Measurements from ENCODE around the gene MROH2A.

Gene MROH2A

DNA sequence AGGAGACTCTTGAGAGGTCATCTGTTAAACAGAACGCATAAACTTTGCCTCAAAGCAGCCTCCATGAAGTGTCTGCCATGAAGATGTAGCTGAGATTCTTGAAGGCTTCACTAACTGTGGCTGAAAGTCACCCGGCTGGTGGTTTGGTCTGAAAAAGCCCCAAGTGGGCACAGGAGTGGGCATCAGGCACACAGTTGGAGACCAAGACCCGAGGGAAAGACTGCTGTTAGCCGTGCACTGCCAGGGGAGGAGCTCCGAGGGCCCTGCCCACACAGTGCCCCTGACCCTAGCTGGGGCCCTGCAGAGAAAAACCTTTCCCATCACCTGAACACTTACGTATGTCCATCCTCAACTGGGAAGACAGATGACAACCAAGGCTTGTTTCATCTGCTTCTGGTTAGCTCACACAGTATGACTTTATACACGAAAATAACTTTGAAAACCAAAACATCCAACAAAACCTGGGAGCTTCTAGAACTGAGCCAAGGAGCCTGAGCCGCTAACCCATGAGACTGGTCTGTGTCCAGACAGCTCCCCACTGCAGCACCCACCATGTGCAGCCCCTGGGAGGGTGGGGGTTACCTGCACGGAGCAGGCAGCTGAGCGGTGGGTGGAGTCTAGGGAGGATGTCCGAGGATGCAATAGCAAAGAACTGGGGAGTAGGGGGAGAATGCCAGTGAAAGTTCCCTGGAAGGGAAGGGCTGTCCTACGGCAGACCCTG lies 60.8 kb downstream of the MROH2A start:
- TF ChIP-seq, protein P1, sequence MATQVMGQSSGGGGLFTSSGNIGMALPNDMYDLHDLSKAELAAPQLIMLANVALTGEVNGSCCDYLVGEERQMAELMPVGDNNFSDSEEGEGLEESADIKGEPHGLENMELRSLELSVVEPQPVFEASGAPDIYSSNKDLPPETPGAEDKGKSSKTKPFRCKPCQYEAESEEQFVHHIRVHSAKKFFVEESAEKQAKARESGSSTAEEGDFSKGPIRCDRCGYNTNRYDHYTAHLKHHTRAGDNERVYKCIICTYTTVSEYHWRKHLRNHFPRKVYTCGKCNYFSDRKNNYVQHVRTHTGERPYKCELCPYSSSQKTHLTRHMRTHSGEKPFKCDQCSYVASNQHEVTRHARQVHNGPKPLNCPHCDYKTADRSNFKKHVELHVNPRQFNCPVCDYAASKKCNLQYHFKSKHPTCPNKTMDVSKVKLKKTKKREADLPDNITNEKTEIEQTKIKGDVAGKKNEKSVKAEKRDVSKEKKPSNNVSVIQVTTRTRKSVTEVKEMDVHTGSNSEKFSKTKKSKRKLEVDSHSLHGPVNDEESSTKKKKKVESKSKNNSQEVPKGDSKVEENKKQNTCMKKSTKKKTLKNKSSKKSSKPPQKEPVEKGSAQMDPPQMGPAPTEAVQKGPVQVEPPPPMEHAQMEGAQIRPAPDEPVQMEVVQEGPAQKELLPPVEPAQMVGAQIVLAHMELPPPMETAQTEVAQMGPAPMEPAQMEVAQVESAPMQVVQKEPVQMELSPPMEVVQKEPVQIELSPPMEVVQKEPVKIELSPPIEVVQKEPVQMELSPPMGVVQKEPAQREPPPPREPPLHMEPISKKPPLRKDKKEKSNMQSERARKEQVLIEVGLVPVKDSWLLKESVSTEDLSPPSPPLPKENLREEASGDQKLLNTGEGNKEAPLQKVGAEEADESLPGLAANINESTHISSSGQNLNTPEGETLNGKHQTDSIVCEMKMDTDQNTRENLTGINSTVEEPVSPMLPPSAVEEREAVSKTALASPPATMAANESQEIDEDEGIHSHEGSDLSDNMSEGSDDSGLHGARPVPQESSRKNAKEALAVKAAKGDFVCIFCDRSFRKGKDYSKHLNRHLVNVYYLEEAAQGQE (IDR thresholded peaks at IDR 0.05; ENCODE audit: low read depth): no peak
- no peak for TF ChIP-seq CEBPB (IDR thresholded peaks at IDR 0.05)
- TF ChIP-seq, protein P2, sequence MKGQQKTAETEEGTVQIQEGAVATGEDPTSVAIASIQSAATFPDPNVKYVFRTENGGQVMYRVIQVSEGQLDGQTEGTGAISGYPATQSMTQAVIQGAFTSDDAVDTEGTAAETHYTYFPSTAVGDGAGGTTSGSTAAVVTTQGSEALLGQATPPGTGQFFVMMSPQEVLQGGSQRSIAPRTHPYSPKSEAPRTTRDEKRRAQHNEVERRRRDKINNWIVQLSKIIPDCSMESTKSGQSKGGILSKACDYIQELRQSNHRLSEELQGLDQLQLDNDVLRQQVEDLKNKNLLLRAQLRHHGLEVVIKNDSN (IDR thresholded peaks at IDR 0.05): no peak

DNA sequence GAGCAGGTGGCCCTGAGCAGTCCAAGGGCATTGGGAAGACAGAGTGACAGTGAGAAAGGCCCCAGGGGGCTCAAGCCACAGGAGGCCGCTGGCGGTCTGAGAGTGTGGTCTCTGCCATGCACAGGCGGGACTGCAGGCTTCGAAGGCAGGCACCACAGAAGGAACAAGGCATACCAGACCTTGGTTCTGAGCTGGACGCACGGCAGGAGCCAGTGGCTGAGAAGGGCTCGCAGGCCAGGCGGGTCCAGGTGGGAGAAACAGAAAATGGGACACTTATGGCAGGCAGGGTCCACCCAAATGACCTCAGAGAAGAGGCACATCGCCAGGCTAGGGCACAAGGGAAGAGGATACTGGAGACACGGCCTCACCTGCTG lies 61.3 kb downstream of the MROH2A start:
- TF ChIP-seq CREB1 (IDR thresholded peaks at IDR 0.05; ENCODE audit: low read depth) (no peak), YY1 (IDR thresholded peaks at IDR 0.05; ENCODE audit: low read depth) (no peak), CEBPB (IDR thresholded peaks at IDR 0.05) (no peak)

DNA sequence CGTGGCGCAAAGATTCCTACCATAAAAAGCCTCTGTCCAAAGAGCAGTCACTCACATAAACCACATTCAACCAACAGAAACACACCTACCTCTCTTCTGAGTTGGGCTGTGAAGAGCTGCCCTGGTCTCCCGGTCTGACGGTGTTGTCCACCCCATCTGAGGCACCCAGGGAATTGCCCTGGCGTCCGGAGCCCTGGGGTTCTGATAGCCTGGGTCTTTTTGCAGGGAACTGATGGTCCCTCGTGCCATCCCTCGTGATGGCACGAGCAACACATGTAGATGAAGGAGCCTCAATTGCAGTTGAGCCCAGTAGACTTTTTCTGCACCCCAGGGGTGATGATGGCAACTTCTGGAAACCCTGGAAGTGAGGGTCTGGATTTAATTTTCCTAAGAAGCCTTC lies 62.4 kb downstream of the MROH2A start:
- TF ChIP-seq CEBPB (IDR thresholded peaks at IDR 0.05) (no peak), EGR1 (IDR thresholded peaks at IDR 0.05) (no peak), TCF12 (IDR thresholded peaks at IDR 0.05; ENCODE audit: low read depth) (no peak), NFIC (IDR thresholded peaks at IDR 0.05) (no peak), FOXM1 (IDR thresholded peaks at IDR 0.05; ENCODE audit: borderline replicate concordance, low read depth) (no peak), TAF1 (IDR thresholded peaks at IDR 0.05; ENCODE audit: low read depth) (no peak), TEAD4 (IDR thresholded peaks at IDR 0.05) (no peak), YY1 (IDR thresholded peaks at IDR 0.05; ENCODE audit: low read depth) (no peak), ZBTB7A (IDR thresholded peaks at IDR 0.05; ENCODE audit: low read depth) (no peak), CREB1 (IDR thresholded peaks at IDR 0.05; ENCODE audit: low read depth) (no peak), RAD21 (IDR thresholded peaks at IDR 0.05; ENCODE audit: low read depth) (no peak), EP300 (IDR thresholded peaks at IDR 0.05; ENCODE audit: borderline replicate concordance) (no peak)
- TF ChIP-seq, protein P3, sequence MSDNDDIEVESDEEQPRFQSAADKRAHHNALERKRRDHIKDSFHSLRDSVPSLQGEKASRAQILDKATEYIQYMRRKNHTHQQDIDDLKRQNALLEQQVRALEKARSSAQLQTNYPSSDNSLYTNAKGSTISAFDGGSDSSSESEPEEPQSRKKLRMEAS (IDR thresholded peaks at IDR 0.05): no peak
- TF ChIP-seq, protein P1 (IDR thresholded peaks at IDR 0.05; ENCODE audit: low read depth): no peak
- TF ChIP-seq, protein P2 (IDR thresholded peaks at IDR 0.05): no peak

DNA sequence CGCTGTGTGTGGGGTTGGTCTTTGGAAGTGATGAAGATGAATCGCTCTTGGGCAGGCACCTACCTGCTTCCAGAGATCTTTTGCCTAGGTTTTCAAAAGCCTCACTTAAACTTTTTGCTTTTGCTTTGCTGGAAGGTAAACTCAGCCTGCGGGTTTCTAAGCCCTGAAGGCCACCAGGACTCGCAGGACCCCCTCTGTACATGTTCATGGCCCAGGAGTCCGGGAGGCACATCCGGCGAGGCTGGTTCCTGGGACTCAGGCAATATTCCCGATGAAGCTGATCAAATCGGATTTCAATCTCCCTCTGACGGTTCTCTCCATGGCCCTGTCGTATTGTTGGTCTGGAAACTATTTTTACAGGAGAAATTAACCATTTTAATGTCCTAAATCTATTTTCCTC lies 63.1 kb downstream of the MROH2A start:
- TF ChIP-seq CREB1 (IDR thresholded peaks at IDR 0.05; ENCODE audit: low read depth) (no peak), EGR1 (IDR thresholded peaks at IDR 0.05) (no peak), TAF1 (IDR thresholded peaks at IDR 0.05; ENCODE audit: low read depth) (no peak), FOXM1 (IDR thresholded peaks at IDR 0.05; ENCODE audit: borderline replicate concordance, low read depth) (no peak), CEBPB (IDR thresholded peaks at IDR 0.05) (no peak), RAD21 (IDR thresholded peaks at IDR 0.05; ENCODE audit: low read depth) (no peak), NFIC (IDR thresholded peaks at IDR 0.05) (no peak), ZBTB7A (IDR thresholded peaks at IDR 0.05; ENCODE audit: low read depth) (no peak)
- TF ChIP-seq, protein P2 (IDR thresholded peaks at IDR 0.05): no peak
- TF ChIP-seq, protein P1 (IDR thresholded peaks at IDR 0.05; ENCODE audit: low read depth): no peak

All from Ishikawa (cell line).